Transverse colon (tissue), 4 donors: ENCODE results near the gene RPL28. TPM values are rescaled to one million over a fixed set of nuclear protein-coding genes. Genes with fewer than 3 reads are reported as not detected.

Experiments used
- DNase-seq: peaks from one replicate; pipeline ENCODE4 v3.0.0-alpha.2; 2019
- H3K27ac ChIP-seq, 4 donors: fragments of 200-600 bp; sonication (generic); 2 replicates each; pipeline ENCODE4 v1.5.1; 2016 to 2018; ENCODE audit warnings: inconsistent platforms in 4 of 4
- H3K27me3 ChIP-seq: fragments of 200-600 bp; sonication (generic); 2 replicates; pipeline ENCODE4 v1.5.1; 2017; ENCODE audit warnings: inconsistent platforms
- H3K36me3 ChIP-seq, 4 donors: fragments of 200-600 bp; sonication (generic); 2 replicates each; pipeline ENCODE4 v1.5.1; 2017 to 2019; ENCODE audit warnings: inconsistent platforms in 4 of 4
- H3K4me1 ChIP-seq, 4 donors: fragments of 200-600 bp; sonication (generic); 2 replicates each; pipeline ENCODE4 v1.5.1; 2017 to 2020; ENCODE audit warnings: inconsistent platforms in 4 of 4
- H3K4me3 ChIP-seq, 4 donors: fragments of 200-600 bp; sonication (generic); 1 replicate in 1 of 4; 2 replicates in 3 of 4; pipeline versions ENCODE4 v1.5.1 to v1.6.1; 2017 to 2019; ENCODE audit warnings: inconsistent platforms in 4 of 4
- H3K9me3 ChIP-seq, 2 donors: fragments of 200-600 bp; sonication (generic); 2 replicates each; pipeline ENCODE4 v1.5.1; 2017 to 2019; ENCODE audit warnings: inconsistent platforms in 2 of 2
- CTCF ChIP-seq, 5 experiments: fragments of 200-600 bp in 3 of 5; fragments of 450-650 bp in 2 of 5; sonication (generic) in 3 of 5; IDR thresholded peaks; 1 replicate in 2 of 5; 2 replicates in 3 of 5; pipeline ENCODE4 v1.5.1; 2016 to 2017; ENCODE audit warnings: antibody characterized with exemption in 5 of 5, inconsistent platforms in 3 of 5, mild to moderate bottlenecking in 2 of 5, moderate library complexity in 1 of 5
- EP300 ChIP-seq: sonication (generic); formaldehyde crosslinking; IDR thresholded peaks from one replicate; pipeline ENCODE4 v1.6.1; 2017; ENCODE audit warnings: antibody characterized with exemption, low read depth
- POLR2A ChIP-seq: fragments of 450-650 bp; IDR thresholded peaks from one replicate; pipeline ENCODE4 v1.6.1; 2016; ENCODE audit warnings: antibody characterized with exemption, mild to moderate bottlenecking, moderate library complexity
- POLR2AphosphoS5 ChIP-seq, 3 donors: sonication (generic); formaldehyde crosslinking; IDR thresholded peaks; one replicate each; pipeline ENCODE4 v1.6.1; 2016; ENCODE audit warnings: antibody characterized with exemption in 3 of 3
- whole genome bisulfite sequencing, 2 donors: methylation state at CpG; one replicate each; pipeline ENCODE4 v1.1.5; 2018; ENCODE audit warnings: low coverage in 1 of 2; 5-methylcytosine and 5-hydroxymethylcytosine counted together
- in situ Hi-C, 4 donors: fragments of 200-750 bp; cut with MboI; loops; one replicate each; pipeline versions ENCODE4 v1.15.0 to v1.15.1; 2017; ENCODE audit warnings: low sequenced_read_pairs in 3 of 4, low pct_ligation_motif_present in 1 of 4, low pct_unique_long_range_greater_than_20kb in 1 of 4
- intact Hi-C: fragments of 100-400 bp; cut with DNase I; formaldehyde crosslinking; loops from one replicate; pipeline ENCODE4 v1.15.1; 2023; ENCODE audit warnings: low total_unique reads
- total RNA-seq, 4 donors: library from RNA; depleted of rRNA; stranded (reverse); fragments of >200 nt; gene quantifications; one replicate each; pipeline ENCODE4 v1.1.0, GENCODE V29; 2016

RPL28 gene
- total RNA-seq, 4 donors from 2014 or later = 448 to 648 (median 605) TPM

- H3K27ac ChIP-seq = no peak overlapping the region
- peaks cover 0 to 24% (median 3%) of the 10 kb centered on the region in 4 donors for H3K4me1 ChIP-seq
- no peaks in the 10 kb centered on the region for H3K9me3 ChIP-seq
- H3K36me3 ChIP-seq = no peaks in the 10 kb centered on the region
- intact Hi-C loops = no loop called here
- H3K27me3 ChIP-seq = peaks cover 95% of the 10 kb centered on the region
- in situ Hi-C loops = no loop called here
- DNase-seq = no peak
- TF ChIP-seq POLR2A (no peak), EP300 (no peak), POLR2AphosphoS5 (IDR thresholded peaks at IDR 0.05) (no peak)
- no peak overlapping the region for H3K4me3 ChIP-seq
- 0 to 2% methylated on average over 3 to 31 of the region's 39 CpGs for WGBS, 2 donors
These were observed 56.1 kb downstream of the RPL28 start for GRCh38 chr19:55441692-55442321.

- no peak for DNase-seq
- H3K4me1 ChIP-seq = peaks cover 0 to 24% (median 3%) of the 10 kb centered on the region in 4 donors
- in situ Hi-C loops (no loop called here), intact Hi-C loops (no loop called here)
- TF ChIP-seq EP300 (no peak), POLR2A (no peak), POLR2AphosphoS5 (IDR thresholded peaks at IDR 0.05) (no peak), CTCF (IDR thresholded peaks at IDR 0.05) (no peak)
- WGBS, 2 donors = 5 to 20% methylated on average over 2 to 16 of the region's 72 CpGs
- H3K4me3 ChIP-seq = no peak overlapping the region
- H3K9me3 ChIP-seq = no peaks in the 10 kb centered on the region
- peaks cover 89% of the 10 kb centered on the region for H3K27me3 ChIP-seq
- no peak overlapping the region for H3K27ac ChIP-seq
- no peaks in the 10 kb centered on the region for H3K36me3 ChIP-seq
These were observed 56.7 kb downstream of the RPL28 start for GRCh38 chr19:55442372-55442961.

- no peaks in the 10 kb centered on the region for H3K36me3 ChIP-seq
- WGBS, 2 donors = 2 to 7% methylated on average over 28 to 43 of the region's 43 CpGs
- H3K4me3 ChIP-seq = no peak within 1 kb of the TSS
- DNase-seq = no peak
- H3K4me1 ChIP-seq = peaks cover 0 to 24% (median 3%) of the 10 kb centered on the region in 4 donors
- intact Hi-C loops (no loop called here), in situ Hi-C loops (no loop called here)
- peaks cover 81% of the 10 kb centered on the region for H3K27me3 ChIP-seq
- TF ChIP-seq EP300 (no peak), POLR2A (no peak), CTCF (IDR thresholded peaks at IDR 0.05) (no peak), POLR2AphosphoS5 (IDR thresholded peaks at IDR 0.05) (no peak)
- H3K9me3 ChIP-seq = no peaks in the 10 kb centered on the region
- no peak within 1 kb of the TSS for H3K27ac ChIP-seq
These were observed 57.5 kb downstream of the RPL28 start, which contains the start of gene SHISA7 for GRCh38 chr19:55443045-55443823. Gene SHISA7 (minus strand): TSS chr19:55443300. CDS start chr19:55442863, 437 bp downstream.

- in situ Hi-C loops = no loop called here
- intact Hi-C loops = no loop called here
- 44 to 67% methylated on average over 3 to 18 of the region's 18 CpGs for WGBS, 2 donors
These were observed 58.2 kb downstream of the RPL28 start for GRCh38 chr19:55443824-55444480.

More at GRCh38 chr19:55443824-55444480, 58.2 kb downstream of the RPL28 start:
- H3K9me3 ChIP-seq = no peaks in the 10 kb centered on the region
- peaks cover 74% of the 10 kb centered on the region for H3K27me3 ChIP-seq
- no peak for DNase-seq
- H3K36me3 ChIP-seq = no peaks in the 10 kb centered on the region
- H3K4me1 ChIP-seq = peaks cover 0 to 24% (median 3%) of the 10 kb centered on the region in 4 donors
- TF ChIP-seq POLR2A (no peak), EP300 (no peak), POLR2AphosphoS5 (IDR thresholded peaks at IDR 0.05) (no peak), CTCF (IDR thresholded peaks at IDR 0.05) (no peak)
- no peak overlapping the region for H3K4me3 ChIP-seq
- no peak overlapping the region for H3K27ac ChIP-seq
